ENCODE measurements around the gene GOLPH3L. TPM values are rescaled to one million over a fixed set of nuclear protein-coding genes. Genes with fewer than 3 reads are reported as not detected.
"Not testable (repeated sequence)": the region's sequence is repeated elsewhere in the genome, so short reads cannot be mapped to it uniquely, and the experiment has no call there.

The GOLPH3L gene
- total RNA-seq, 1 donor from 2014 or later, result 14.5 TPM

DNA sequence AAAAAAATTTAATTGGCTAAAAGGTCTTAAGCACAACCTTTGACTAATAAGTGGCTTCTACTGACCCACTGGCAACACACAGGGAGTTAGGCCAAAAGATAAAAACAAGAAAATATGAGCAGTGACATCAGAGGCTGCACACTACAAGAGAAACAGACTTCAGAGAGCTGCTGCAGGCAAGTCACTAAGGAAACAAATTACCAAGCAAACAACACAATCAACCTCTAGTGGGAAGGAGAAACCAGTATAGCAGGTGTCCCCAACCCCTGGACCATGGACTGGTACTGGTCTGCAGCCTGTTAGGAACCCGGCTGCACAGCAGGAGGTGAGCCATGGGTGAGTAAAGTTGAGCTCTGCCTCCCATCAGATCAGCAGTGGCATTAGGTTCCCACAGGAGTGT lies 46.8 kb downstream of the GOLPH3L start:
- Mint-ChIP-seq H3K4me1 (ENCODE audit: low read depth, unreplicated experiment) (no peaks in the 10 kb centered on the region), H3K4me3 (ENCODE audit: unreplicated experiment) (no peak overlapping the region), H3K9me3 (ENCODE audit: unreplicated experiment) (no peaks in the 10 kb centered on the region), H3K27ac (ENCODE audit: unreplicated experiment) (no peak overlapping the region), H3K27me3 (ENCODE audit: unreplicated experiment) (no peaks in the 10 kb centered on the region), H3K36me3 (ENCODE audit: unreplicated experiment) (no peaks in the 10 kb centered on the region)
- no peak for DNase-seq
- TF ChIP-seq, protein P1, sequence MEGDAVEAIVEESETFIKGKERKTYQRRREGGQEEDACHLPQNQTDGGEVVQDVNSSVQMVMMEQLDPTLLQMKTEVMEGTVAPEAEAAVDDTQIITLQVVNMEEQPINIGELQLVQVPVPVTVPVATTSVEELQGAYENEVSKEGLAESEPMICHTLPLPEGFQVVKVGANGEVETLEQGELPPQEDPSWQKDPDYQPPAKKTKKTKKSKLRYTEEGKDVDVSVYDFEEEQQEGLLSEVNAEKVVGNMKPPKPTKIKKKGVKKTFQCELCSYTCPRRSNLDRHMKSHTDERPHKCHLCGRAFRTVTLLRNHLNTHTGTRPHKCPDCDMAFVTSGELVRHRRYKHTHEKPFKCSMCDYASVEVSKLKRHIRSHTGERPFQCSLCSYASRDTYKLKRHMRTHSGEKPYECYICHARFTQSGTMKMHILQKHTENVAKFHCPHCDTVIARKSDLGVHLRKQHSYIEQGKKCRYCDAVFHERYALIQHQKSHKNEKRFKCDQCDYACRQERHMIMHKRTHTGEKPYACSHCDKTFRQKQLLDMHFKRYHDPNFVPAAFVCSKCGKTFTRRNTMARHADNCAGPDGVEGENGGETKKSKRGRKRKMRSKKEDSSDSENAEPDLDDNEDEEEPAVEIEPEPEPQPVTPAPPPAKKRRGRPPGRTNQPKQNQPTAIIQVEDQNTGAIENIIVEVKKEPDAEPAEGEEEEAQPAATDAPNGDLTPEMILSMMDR (IDR thresholded peaks at IDR 0.05; ENCODE audit: partially characterized antibody, unreplicated experiment), result no peak

DNA sequence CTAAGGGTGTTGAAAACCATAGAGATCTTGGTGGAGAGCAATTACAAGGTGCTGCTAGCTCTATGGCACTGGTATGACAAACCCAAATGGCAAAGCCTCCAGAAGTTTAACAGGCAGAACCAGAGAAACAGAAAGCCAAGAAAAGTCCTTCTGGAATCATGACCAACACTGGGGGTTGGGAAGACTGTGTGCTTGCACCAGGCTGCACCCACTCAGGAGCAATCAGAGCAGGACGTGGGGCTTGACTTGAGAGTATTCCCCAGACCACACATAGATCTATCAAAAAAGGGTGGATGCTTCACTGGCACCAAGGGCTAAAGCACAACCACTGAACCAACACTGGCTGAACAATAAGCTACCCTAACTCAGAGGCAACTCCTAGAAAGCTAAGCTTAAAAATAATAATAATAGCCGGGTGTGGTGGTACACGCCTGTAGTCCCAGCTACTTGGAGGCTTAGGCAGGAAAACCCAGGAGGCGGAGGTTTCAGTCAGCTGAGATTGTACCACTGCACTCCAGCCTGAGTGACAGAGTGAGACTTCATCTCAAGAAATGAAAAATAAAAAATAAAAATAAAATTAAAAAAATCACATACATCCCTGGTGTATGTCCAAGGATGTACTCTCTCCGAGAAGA lies 47.4 kb downstream of the GOLPH3L start:
- Mint-ChIP-seq H3K27me3 (ENCODE audit: unreplicated experiment) (no peaks in the 10 kb centered on the region), H3K4me1 (ENCODE audit: low read depth, unreplicated experiment) (no peaks in the 10 kb centered on the region), H3K4me3 (ENCODE audit: unreplicated experiment) (no peak overlapping the region), H3K27ac (ENCODE audit: unreplicated experiment) (no peak overlapping the region), H3K36me3 (ENCODE audit: unreplicated experiment) (no peaks in the 10 kb centered on the region), H3K9me3 (ENCODE audit: unreplicated experiment) (no peaks in the 10 kb centered on the region)
- DNase-seq, result no peak
- TF ChIP-seq, protein P1 (IDR thresholded peaks at IDR 0.05; ENCODE audit: partially characterized antibody, unreplicated experiment), result no peak

DNA sequence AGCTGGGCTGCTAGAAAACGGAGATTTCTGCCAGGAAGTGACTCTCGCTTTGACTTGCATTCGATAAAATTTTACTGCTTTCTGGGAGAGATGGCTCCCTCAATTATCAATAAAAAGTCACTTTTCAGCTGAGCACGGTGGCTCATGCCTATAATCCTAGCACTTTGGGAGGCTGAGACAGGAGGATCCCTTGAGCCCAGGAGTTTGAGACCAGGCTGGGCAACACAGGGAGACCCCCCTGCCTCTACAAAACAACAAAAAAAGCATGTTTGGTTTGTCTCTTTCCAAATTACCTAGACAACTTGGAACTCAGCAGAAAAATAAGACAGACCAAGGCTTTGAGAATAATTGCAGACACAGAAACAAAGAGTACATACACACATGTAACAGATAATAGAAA lies 54.7 kb downstream of the GOLPH3L start:
- Mint-ChIP-seq H3K9me3 (ENCODE audit: unreplicated experiment) (no peaks in the 10 kb centered on the region), H3K27ac (ENCODE audit: unreplicated experiment) (no peak overlapping the region), H3K4me3 (ENCODE audit: unreplicated experiment) (no peak overlapping the region), H3K36me3 (ENCODE audit: unreplicated experiment) (no peaks in the 10 kb centered on the region), H3K27me3 (ENCODE audit: unreplicated experiment) (no peaks in the 10 kb centered on the region), H3K4me1 (ENCODE audit: low read depth, unreplicated experiment) (peaks cover 10% of the 10 kb centered on the region)
- TF ChIP-seq, protein P1 (IDR thresholded peaks at IDR 0.05; ENCODE audit: partially characterized antibody, unreplicated experiment), result no peak
- no peak for DNase-seq

DNA sequence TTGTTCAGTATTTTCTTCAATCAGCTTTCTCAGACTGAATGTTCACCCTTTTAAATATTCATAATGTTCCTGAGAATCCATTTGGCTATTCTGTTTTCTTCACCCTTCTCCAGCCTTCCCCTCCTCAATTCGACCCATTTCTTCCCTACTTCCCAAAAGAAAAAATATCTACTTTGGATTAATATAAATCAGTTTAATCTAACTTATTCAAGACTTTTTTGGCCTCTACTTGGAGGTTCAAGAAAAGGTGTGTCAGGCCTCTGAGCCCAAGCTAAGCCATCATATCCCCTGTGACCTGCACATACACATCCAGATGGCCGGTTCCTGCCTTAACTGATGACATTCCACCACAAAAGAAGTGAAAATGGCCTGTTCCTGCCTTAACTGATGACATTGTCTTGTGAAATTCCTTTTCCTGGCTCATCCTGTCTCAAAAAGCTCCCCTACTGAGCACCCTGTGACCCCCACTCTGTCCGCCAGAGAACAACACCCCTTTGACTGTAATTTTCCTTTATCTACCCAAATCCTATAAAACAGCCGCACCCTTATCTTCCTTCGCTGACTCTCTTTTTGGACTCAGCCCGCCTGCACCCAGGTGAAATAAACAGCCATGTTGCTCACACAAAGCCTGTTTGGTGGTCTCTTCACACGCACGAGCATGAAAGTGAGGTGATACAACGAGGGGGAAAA lies 55.7 kb downstream of the GOLPH3L start:
- DNase-seq; H3K4me3 Mint-ChIP-seq (ENCODE audit: unreplicated experiment); H3K27ac Mint-ChIP-seq (ENCODE audit: unreplicated experiment); H3K4me1 Mint-ChIP-seq (ENCODE audit: low read depth, unreplicated experiment); H3K27me3 Mint-ChIP-seq (ENCODE audit: unreplicated experiment); H3K9me3 Mint-ChIP-seq (ENCODE audit: unreplicated experiment); H3K36me3 Mint-ChIP-seq (ENCODE audit: unreplicated experiment): not testable (repeated sequence)

DNA sequence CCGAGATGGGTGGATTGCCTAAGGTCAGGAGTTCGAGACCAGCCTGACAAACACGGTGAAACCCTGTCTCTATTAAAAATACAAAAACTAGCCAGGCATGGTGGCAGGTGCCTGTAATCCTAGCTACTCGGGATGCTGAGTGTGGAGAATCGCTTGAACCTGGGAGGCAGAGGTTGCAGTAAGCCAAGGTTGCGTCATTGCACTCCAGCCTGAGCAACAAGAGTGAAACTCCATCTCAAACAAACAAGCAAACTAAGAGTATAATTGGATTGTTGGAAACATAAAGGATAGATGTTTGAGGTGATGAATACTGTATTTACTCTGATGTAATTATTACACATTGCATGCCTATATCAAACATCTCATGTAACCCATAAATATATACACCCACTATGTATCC lies 58.5 kb downstream of the GOLPH3L start:
- H3K36me3 Mint-ChIP-seq (ENCODE audit: unreplicated experiment); H3K9me3 Mint-ChIP-seq (ENCODE audit: unreplicated experiment); DNase-seq; H3K4me3 Mint-ChIP-seq (ENCODE audit: unreplicated experiment); H3K27ac Mint-ChIP-seq (ENCODE audit: unreplicated experiment); H3K27me3 Mint-ChIP-seq (ENCODE audit: unreplicated experiment): not testable (repeated sequence)
- peaks cover 24% of the 10 kb centered on the region for H3K4me1 Mint-ChIP-seq (ENCODE audit: low read depth, unreplicated experiment)

DNA sequence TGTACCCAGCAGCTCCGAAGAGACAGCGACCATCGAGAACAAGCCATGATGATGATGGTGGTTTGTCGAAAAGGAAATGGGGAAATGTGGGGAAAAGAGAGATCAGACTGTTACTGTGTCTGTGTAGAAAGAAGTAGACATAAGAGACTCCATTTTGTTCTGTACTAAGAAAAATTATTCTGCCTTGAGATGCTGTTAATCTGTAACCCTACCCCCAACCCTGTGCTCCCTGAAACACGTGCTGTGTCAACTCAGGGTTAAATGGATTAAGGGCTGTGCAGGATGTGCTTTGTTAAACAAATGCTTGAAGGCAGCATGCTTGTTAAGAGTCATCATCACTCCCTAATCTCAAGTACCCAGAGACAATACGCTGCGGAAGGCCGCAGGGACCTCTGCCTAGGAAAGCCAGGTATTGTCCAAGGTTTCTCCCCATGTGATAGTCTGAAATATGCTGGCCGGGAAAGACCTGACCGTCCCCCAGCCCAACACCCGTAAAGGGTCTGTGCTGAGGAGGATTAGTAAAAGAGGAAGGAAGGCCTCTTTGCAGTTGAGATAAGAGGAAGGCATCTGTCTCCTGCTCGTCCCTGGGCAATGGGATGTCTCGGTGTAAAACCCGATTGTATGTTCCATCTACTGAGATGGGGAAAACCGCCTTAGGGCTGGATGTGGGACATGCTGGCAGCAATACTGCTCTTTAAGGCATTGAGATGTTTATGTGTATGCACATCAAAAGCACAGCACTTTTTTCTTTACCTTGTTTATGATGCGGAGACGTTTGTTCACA lies 61.9 kb downstream of the GOLPH3L start:
- not testable (repeated sequence) for DNase-seq; H3K9me3 Mint-ChIP-seq (ENCODE audit: unreplicated experiment); H3K27me3 Mint-ChIP-seq (ENCODE audit: unreplicated experiment); H3K36me3 Mint-ChIP-seq (ENCODE audit: unreplicated experiment)
- Mint-ChIP-seq H3K4me3 (ENCODE audit: unreplicated experiment) (peak overlapping the region; percentile 48), H3K4me1 (ENCODE audit: low read depth, unreplicated experiment) (peaks cover 20% of the 10 kb centered on the region), H3K27ac (ENCODE audit: unreplicated experiment) (peak overlapping the region; percentile 83)

Data from glutamatergic neuron (in vitro differentiated cells).